Right atrium auricular region (tissue), 2 donors: ENCODE results near the gene URI1. TPM values are rescaled to one million over a fixed set of nuclear protein-coding genes. Genes with fewer than 3 reads are reported as not detected.

Experiments
- DNase-seq: peaks from one replicate; pipeline ENCODE4 v3.0.0-alpha.2; 2019; ENCODE audit warnings: low spot score
- H3K27ac ChIP-seq, 2 donors: fragments of 200-600 bp; sonication (generic); 1 replicate in 1 of 2; 2 replicates in 1 of 2; pipeline ENCODE4 v1.5.1; 2016 to 2019
- H3K27me3 ChIP-seq, 2 donors: fragments of 200-600 bp; sonication (generic); one replicate each; pipeline versions ENCODE4 v1.5.1 to v1.6.0; 2017 to 2019
- H3K36me3 ChIP-seq: fragments of 200-600 bp; sonication (generic); one replicate; pipeline ENCODE4 v1.5.1; 2016
- H3K4me1 ChIP-seq, 2 donors: fragments of 200-600 bp; sonication (generic); one replicate each; pipeline versions ENCODE4 v1.5.1 to v1.6.0; 2017 to 2019
- H3K4me3 ChIP-seq, 2 donors: fragments of 200-600 bp; sonication (generic); 1 replicate in 1 of 2; 2 replicates in 1 of 2; pipeline ENCODE4 v1.5.1; 2017 to 2019; ENCODE audit warnings: mild to moderate bottlenecking in 1 of 2, moderate library complexity in 1 of 2
- H3K9me3 ChIP-seq, 2 donors: fragments of 200-600 bp; sonication (generic); one replicate each; pipeline ENCODE4 v1.5.1; 2019
- total RNA-seq, 2 donors: library from RNA; depleted of rRNA; stranded (reverse); fragments of >200 nt; gene quantifications; one replicate each; pipeline ENCODE4 v1.1.0, GENCODE V29; 2016
- TF ChIP-seq, protein P1 (sequence below), 2 donors: fragments of 200-600 bp; sonication (generic); IDR thresholded peaks; one replicate each; pipeline ENCODE4 v1.5.1; 2019; ENCODE audit warnings: antibody characterized with exemption in 2 of 2

URI1 gene
- total RNA-seq, 2 donors from 2014 or later = 29.3 to 34.7 TPM

- no peak for DNase-seq
- H3K27ac ChIP-seq = no peak overlapping the region
- no peak overlapping the region for H3K4me3 ChIP-seq
- no peaks in the 10 kb centered on the region for H3K36me3 ChIP-seq
- H3K27me3 ChIP-seq = no peaks in the 10 kb centered on the region
- H3K4me1 ChIP-seq = peaks cover 0 to 42% of the 10 kb centered on the region in 2 donors
- TF ChIP-seq, protein P1, sequence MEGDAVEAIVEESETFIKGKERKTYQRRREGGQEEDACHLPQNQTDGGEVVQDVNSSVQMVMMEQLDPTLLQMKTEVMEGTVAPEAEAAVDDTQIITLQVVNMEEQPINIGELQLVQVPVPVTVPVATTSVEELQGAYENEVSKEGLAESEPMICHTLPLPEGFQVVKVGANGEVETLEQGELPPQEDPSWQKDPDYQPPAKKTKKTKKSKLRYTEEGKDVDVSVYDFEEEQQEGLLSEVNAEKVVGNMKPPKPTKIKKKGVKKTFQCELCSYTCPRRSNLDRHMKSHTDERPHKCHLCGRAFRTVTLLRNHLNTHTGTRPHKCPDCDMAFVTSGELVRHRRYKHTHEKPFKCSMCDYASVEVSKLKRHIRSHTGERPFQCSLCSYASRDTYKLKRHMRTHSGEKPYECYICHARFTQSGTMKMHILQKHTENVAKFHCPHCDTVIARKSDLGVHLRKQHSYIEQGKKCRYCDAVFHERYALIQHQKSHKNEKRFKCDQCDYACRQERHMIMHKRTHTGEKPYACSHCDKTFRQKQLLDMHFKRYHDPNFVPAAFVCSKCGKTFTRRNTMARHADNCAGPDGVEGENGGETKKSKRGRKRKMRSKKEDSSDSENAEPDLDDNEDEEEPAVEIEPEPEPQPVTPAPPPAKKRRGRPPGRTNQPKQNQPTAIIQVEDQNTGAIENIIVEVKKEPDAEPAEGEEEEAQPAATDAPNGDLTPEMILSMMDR (IDR thresholded peaks at IDR 0.05) = no peak
- H3K9me3 ChIP-seq = no peaks in the 10 kb centered on the region
Observed at GRCh38 chr19:29967623-29968022, 25.6 kb downstream of the URI1 start.

DNA sequence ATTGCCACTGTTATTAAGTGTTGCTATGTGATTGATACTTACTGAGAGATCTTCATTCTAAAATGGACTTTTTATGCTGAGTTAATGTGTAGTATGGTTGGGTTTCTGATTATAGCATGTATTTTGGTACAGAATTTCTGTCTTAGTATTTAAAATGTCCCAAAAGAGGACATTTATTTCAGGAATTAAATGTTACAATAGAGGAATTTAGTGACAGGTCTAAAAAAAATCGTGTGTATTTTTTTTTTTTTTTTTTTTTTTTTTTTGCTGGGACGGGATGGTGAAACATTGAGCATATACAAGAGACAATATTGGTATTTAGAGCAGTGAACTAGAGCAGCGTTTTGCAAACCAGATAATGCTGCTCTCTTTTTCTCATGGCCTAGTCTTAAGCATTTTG is 27.9 kb downstream of the URI1 start:
- DNase-seq = no peak
- Histone ChIP-seq H3K9me3 (no peaks in the 10 kb centered on the region), H3K36me3 (no peaks in the 10 kb centered on the region), H3K27ac (no peak overlapping the region), H3K4me1 (peaks cover 0 to 43% of the 10 kb centered on the region in 2 donors), H3K27me3 (no peaks in the 10 kb centered on the region), H3K4me3 (no peak overlapping the region)
- TF ChIP-seq, protein P1 (IDR thresholded peaks at IDR 0.05) = no peak

GRCh38 chr19:29971002-29971401 is 29.0 kb downstream of the URI1 start:
- Histone ChIP-seq H3K4me3 (no peak overlapping the region), H3K4me1 (peaks cover 0 to 39% of the 10 kb centered on the region in 2 donors), H3K36me3 (no peaks in the 10 kb centered on the region), H3K9me3 (no peaks in the 10 kb centered on the region), H3K27me3 (no peaks in the 10 kb centered on the region), H3K27ac (no peak overlapping the region)
- DNase-seq = no peak
- TF ChIP-seq, protein P1 (IDR thresholded peaks at IDR 0.05) = no peak

DNA sequence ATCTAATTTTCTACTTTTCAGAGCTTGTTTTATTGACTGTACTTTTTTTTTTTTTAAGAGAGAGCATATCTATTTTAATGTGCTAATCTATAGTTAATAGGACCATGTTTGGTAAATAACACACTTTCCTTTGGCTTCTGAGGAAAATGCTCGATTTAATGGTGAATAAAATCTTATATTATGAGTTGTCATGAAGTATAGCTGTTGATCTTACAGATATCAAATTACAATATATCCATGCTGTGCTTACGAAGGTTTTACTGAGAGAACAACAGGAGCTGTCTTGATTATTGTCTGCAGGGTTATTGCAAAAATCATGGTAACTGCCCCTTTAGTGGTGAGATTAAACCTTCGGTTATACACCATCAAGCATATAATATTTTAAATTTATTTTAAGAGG is 29.6 kb downstream of the URI1 start:
- H3K27me3 ChIP-seq = no peaks in the 10 kb centered on the region
- H3K36me3 ChIP-seq = no peaks in the 10 kb centered on the region
- no peak for DNase-seq
- no peak overlapping the region for H3K27ac ChIP-seq
- H3K4me3 ChIP-seq = no peak overlapping the region
- H3K4me1 ChIP-seq = peaks cover 0 to 32% of the 10 kb centered on the region in 2 donors
- TF ChIP-seq, protein P1 (IDR thresholded peaks at IDR 0.05) = no peak
- no peaks in the 10 kb centered on the region for H3K9me3 ChIP-seq

DNA sequence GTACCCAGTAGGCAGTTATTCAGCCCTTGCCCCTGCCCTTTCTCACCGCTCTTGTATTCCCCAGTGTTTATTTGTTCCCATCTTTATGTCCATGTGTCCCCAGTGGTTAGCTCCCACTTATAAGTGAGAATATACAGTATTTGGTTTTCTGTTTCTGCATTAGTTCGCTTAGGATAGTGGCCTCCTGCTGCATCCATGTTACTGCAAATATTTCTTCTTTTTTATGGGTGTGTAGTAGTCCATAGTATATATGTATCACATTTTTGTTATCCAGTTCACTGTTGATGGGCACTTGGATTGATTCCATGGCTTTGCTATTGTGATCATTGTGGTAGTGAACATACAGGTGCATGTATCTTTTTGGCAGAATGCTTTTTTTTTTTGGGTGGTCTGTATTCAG is 32.7 kb downstream of the URI1 start:
- no peak for DNase-seq
- TF ChIP-seq, protein P1 (IDR thresholded peaks at IDR 0.05) = no peak
- Histone ChIP-seq H3K27ac (no peak overlapping the region), H3K4me1 (peaks cover 0 to 25% of the 10 kb centered on the region in 2 donors), H3K36me3 (no peaks in the 10 kb centered on the region), H3K9me3 (no peaks in the 10 kb centered on the region), H3K4me3 (no peak overlapping the region), H3K27me3 (no peaks in the 10 kb centered on the region)
